ENCODE data around the gene TMTC4. TPM values are rescaled to one million over a fixed set of nuclear protein-coding genes. Genes with fewer than 3 reads are reported as not detected.
"Not testable (repeated sequence)": the region's sequence is repeated elsewhere in the genome, so short reads cannot be mapped to it uniquely, and the experiment has no call there.

The TMTC4 gene
- total RNA-seq, 4 donors from 2014 or later = 6.5 to 10.6 (median 7.7) TPM

- intact Hi-C loops (cut with DNase I; ENCODE audit: low total_unique reads) (no loop called here), in situ Hi-C loops (cut with MboI; ENCODE audit: low sequenced_read_pairs in 4 of 4) (no loop called here)
- no peaks in the 10 kb centered on the region for H3K4me1 ChIP-seq
- no peaks in the 10 kb centered on the region for H3K9me3 ChIP-seq
- no peak for TF ChIP-seq POLR2A (IDR thresholded peaks at IDR 0.05)
- TF ChIP-seq, protein P1, sequence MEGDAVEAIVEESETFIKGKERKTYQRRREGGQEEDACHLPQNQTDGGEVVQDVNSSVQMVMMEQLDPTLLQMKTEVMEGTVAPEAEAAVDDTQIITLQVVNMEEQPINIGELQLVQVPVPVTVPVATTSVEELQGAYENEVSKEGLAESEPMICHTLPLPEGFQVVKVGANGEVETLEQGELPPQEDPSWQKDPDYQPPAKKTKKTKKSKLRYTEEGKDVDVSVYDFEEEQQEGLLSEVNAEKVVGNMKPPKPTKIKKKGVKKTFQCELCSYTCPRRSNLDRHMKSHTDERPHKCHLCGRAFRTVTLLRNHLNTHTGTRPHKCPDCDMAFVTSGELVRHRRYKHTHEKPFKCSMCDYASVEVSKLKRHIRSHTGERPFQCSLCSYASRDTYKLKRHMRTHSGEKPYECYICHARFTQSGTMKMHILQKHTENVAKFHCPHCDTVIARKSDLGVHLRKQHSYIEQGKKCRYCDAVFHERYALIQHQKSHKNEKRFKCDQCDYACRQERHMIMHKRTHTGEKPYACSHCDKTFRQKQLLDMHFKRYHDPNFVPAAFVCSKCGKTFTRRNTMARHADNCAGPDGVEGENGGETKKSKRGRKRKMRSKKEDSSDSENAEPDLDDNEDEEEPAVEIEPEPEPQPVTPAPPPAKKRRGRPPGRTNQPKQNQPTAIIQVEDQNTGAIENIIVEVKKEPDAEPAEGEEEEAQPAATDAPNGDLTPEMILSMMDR (IDR thresholded peaks at IDR 0.05 in 4 of 5, conservative IDR thresholded peaks at IDR 0.05 in 1 of 5) = no peak
- no peak for ATAC-seq
- no peaks in the 10 kb centered on the region for H3K27me3 ChIP-seq
- H3K4me3 ChIP-seq = no peak overlapping the region
- H3K27ac ChIP-seq = no peak overlapping the region
- peaks cover 0 to 24% of the 10 kb centered on the region in 2 donors for H3K36me3 ChIP-seq
- DNase-seq = no peak
Measured at GRCh38 chr13:100630555-100630954, 44.0 kb downstream of the TMTC4 start.

- Histone ChIP-seq H3K4me3 (no peak overlapping the region), H3K27ac (no peak overlapping the region), H3K4me1 (no peaks in the 10 kb centered on the region), H3K27me3 (no peaks in the 10 kb centered on the region), H3K36me3 (peaks cover 0 to 13% of the 10 kb centered on the region in 2 donors), H3K9me3 (no peaks in the 10 kb centered on the region)
- intact Hi-C loops (cut with DNase I; ENCODE audit: low total_unique reads) (no loop called here), in situ Hi-C loops (cut with MboI; ENCODE audit: low sequenced_read_pairs in 4 of 4) (no loop called here)
- no peak for DNase-seq
- TF ChIP-seq, protein P1 (IDR thresholded peaks at IDR 0.05 in 4 of 5, conservative IDR thresholded peaks at IDR 0.05 in 1 of 5) = no peak
- TF ChIP-seq POLR2A (IDR thresholded peaks at IDR 0.05) = no peak
- ATAC-seq = no peak
Measured at GRCh38 chr13:100627120-100627519, 47.5 kb downstream of the TMTC4 start.

- Histone ChIP-seq H3K27me3 (no peaks in the 10 kb centered on the region), H3K4me1 (no peaks in the 10 kb centered on the region), H3K36me3 (peaks cover 0 to 13% of the 10 kb centered on the region in 2 donors), H3K4me3 (no peak overlapping the region), H3K9me3 (no peaks in the 10 kb centered on the region), H3K27ac (no peak overlapping the region)
- ATAC-seq = no peak
- in situ Hi-C loops (cut with MboI; ENCODE audit: low sequenced_read_pairs in 4 of 4) = no loop called here
- DNase-seq = no peak
- intact Hi-C loops (cut with DNase I; ENCODE audit: low total_unique reads) = no loop called here
- no peak for TF ChIP-seq POLR2A (IDR thresholded peaks at IDR 0.05)
- TF ChIP-seq, protein P1 (IDR thresholded peaks at IDR 0.05 in 4 of 5, conservative IDR thresholded peaks at IDR 0.05 in 1 of 5) = no peak
Measured at GRCh38 chr13:100625447-100625846, 49.1 kb downstream of the TMTC4 start.

GRCh38 chr13:100620792-100621191 lies 53.8 kb downstream of the TMTC4 start:
- H3K36me3 ChIP-seq = peaks cover 0 to 5% of the 10 kb centered on the region in 2 donors
- TF ChIP-seq POLR2A (IDR thresholded peaks at IDR 0.05) = no peak
- TF ChIP-seq, protein P1 (IDR thresholded peaks at IDR 0.05 in 4 of 5, conservative IDR thresholded peaks at IDR 0.05 in 1 of 5) = no peak
- no peaks in the 10 kb centered on the region for H3K27me3 ChIP-seq
- no peak overlapping the region for H3K27ac ChIP-seq
- DNase-seq (no peak), ATAC-seq (no peak)
- H3K9me3 ChIP-seq = no peaks in the 10 kb centered on the region
- intact Hi-C loops (cut with DNase I; ENCODE audit: low total_unique reads) = no loop called here
- H3K4me3 ChIP-seq = no peak overlapping the region
- in situ Hi-C loops (cut with MboI; ENCODE audit: low sequenced_read_pairs in 4 of 4) = no loop called here
- H3K4me1 ChIP-seq = no peaks in the 10 kb centered on the region

DNA sequence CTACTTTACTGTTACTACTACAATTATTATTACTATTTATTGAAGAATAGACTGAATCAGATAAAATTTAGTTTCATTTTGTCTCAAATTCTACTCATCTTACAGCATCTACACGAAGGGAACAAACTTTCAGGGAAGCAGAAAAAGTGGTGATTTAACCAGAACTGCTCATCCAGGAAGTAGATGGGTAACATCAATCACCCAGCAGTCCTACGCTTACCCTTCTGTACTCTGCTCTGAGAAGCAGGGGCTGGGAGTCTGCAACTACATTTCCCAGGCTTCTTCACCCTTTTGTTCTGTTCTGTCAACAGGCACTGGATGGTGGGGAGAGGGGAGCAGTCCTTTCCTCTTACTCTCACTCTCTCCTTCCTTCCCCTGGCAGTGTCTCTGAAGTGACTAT lies 54.7 kb downstream of the TMTC4 start:
- Histone ChIP-seq H3K36me3 (no peaks in the 10 kb centered on the region), H3K27me3 (no peaks in the 10 kb centered on the region), H3K9me3 (no peaks in the 10 kb centered on the region), H3K27ac (no peak overlapping the region), H3K4me3 (no peak overlapping the region), H3K4me1 (no peaks in the 10 kb centered on the region)
- DNase-seq (no peak), ATAC-seq (no peak)
- TF ChIP-seq, protein P1 (IDR thresholded peaks at IDR 0.05 in 4 of 5, conservative IDR thresholded peaks at IDR 0.05 in 1 of 5) = no peak
- no peak for TF ChIP-seq POLR2A (IDR thresholded peaks at IDR 0.05)
- in situ Hi-C loops (cut with MboI; ENCODE audit: low sequenced_read_pairs in 4 of 4) = no loop called here
- intact Hi-C loops (cut with DNase I; ENCODE audit: low total_unique reads) = no loop called here

GRCh38 chr13:100618897-100619296 lies 55.7 kb downstream of the TMTC4 start:
- H3K27ac ChIP-seq; DNase-seq; intact Hi-C loops (cut with DNase I; ENCODE audit: low total_unique reads); H3K27me3 ChIP-seq; ATAC-seq; H3K36me3 ChIP-seq; H3K4me1 ChIP-seq; H3K4me3 ChIP-seq; H3K9me3 ChIP-seq; in situ Hi-C loops (cut with MboI; ENCODE audit: low sequenced_read_pairs in 4 of 4): not testable (repeated sequence)

Data from gastrocnemius medialis (tissue), 4 donors.